GM18861 (cell line): ENCODE results near the gene ASIC2.
"Not testable (repeated sequence)": the region's sequence is repeated elsewhere in the genome, so short reads cannot be mapped to it uniquely, and the experiment has no call there.

Source experiments
- ATAC-seq: cut with Tn5 transposase; IDR thresholded peaks from one replicate; pipeline ENCODE4 v1.9.1; 2021; ENCODE audit not compliant: unreplicated experiment

ASIC2 gene

DNA sequence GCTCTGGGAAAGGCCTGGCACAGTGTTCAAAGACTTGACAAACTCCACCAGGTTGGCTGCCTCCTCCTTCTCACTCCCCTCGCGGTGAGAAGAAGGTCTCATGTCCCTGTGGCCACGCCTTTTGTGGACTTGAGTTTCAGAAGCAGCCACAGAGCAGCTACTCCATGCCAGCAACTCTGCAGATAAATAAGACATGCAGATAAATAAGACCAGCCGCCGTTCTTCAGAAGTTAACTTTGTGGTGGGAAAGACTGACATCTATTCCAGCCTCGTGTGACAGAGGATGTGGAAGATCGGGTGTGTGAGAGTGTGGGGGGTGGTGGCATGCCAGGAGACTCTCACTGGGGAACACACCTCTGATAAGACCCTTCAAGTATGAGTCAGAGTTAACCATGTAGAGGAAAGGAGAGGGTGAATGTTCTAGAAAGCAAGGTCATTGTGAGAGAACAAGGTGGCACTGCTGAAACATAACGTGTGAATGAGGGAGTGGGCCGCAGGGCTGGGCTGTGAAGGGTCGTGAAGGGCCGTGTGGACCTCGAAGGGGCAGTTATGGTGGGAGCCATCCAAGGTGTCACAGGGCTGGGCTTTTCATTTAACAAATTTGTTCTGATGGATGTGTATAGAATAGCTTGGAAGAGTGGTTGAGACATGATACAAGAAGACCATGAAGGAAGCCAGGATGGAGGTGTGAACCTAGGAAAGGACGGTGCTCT, 300.6 kb downstream of the ASIC2 start:
- no peak for ATAC-seq

DNA sequence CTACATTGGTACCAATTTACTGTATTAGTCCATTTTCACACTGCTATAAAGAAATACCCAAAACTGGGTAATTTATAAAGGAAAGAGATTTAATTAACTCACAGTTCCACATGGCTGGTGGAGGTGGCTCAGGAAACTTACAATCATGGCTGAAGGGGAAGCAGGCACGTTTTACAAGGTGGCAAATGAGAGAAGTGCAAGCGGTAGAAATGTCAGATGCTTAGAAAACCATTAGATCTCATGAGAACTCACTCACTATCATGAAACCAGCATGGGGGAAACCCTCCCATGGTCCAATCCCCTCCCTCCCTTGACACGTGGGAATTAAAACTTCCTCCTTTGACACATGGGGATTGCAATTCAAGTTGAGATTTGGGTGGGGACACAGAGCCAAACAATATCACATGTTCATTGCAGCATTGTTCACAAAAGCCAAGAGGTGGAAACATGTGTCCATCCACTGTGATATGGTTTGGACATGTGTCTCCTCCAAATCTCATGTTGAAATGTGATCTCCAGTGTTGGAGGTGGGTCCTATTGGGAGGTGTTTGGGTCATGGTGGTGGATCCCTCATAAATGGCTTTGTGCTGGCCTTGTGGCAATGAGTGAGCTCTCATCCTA, 304.5 kb downstream of the ASIC2 start:
- ATAC-seq, result no peak

DNA sequence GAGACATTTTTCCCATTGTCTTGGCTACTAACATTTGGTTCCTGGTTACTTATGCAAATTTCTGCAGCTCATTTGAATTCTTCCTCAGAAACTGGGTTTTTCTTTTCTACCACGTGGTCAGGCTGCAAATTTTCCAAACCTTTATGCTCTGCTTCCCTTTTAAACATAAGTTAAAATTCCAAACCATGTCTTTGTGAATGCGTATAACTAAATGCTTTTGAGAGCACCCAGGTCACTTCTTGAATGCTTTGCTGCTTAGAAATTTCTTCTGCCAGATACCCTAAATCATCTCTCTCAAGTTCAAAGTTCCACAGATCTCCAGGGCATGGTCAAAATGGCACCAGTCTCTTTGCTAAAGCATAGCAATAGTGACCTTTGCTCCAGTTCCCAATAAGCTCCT, 305.2 kb downstream of the ASIC2 start:
- not testable (repeated sequence) for ATAC-seq

DNA sequence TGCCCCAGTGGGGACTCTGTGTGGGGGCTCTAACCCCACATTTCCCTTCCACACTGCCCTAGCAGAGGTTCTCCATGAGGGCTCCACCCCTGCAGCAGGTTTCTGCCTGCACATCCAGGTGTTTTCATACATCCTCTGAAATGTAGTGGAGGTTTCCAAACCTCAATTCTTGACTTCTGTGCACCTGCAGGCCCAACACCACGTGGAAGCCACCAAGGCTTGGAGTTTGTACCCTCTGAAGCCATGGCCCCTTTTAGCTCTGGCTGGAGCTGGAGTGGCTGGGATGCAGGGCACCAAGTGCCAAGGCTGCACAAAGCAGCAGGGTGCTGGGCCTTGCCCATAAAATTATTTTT, 305.7 kb downstream of the ASIC2 start:
- not testable (repeated sequence) for ATAC-seq

DNA sequence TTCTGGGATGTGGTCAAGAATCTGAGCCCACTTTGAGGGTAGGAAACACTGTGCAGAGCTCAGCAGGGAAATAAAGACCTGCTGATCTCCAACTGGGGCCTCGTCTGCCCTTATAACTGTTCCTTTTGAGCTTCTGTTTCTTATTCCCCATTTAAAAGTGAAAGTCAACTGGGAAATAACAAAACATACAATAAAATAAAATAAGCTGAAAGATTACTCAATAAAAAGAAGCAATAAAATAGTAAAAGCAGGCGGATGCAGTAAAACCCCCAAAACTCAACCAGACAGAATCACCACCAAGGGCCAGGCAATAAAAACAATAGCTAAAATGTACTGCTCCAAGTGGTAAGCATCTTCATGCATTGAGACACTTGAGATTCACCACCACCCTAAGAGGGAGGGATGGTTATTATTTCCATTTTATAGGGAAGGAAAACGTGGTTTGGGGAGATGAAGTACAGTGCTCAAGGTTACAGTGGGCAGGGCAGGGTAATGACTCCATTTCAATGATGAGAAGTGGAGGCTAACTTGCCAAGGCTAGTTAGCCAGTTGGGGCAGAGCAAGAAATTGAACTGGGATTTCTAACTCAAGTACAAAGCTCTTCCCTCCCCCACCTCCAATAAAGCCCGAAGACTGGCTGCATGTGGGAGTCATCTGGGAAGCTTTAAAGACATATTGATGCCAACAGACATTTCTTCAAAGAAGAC, 307.9 kb downstream of the ASIC2 start:
- ATAC-seq, result no peak

GRCh38 chr17:32981611-32982010, 311.5 kb downstream of the ASIC2 start:
- not testable (repeated sequence) for ATAC-seq

DNA sequence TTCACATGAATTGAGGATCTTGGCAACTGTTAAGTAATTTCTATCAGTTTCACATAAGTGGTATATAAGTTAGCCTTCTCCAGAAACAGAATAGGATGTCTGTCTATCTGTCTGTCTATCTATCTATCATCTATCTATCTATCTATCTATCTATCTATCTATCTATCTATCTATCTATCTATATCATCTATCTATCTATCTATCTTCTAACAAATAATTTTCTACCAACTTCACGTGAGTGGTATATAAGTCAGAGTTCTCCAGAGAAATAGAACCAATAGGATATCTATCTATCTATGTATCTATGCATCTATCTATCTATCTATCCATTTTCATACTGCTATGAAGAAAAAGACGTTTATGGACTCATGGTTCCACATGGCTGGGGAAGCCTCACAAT, 312.9 kb downstream of the ASIC2 start:
- no peak for ATAC-seq

DNA sequence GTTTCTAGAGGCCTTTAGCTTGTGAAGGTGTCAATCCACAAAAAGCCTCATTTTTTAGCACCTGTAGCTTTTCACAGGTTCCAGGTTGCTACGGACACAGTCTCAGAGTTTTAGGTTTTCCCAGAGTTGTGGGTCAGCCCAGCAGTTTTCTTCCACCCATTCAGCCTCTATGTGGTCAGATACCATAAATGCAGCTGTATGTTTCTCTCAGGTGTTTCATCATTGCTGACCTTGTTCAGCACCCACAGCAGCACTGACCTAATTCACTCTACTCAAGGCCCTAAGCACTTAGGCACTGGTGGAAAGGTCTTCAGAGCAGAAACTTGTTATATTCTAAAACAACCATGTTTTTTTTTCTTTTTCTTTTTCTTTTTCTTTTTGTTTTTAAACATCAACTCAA, 316.5 kb downstream of the ASIC2 start:
- no peak for ATAC-seq

DNA sequence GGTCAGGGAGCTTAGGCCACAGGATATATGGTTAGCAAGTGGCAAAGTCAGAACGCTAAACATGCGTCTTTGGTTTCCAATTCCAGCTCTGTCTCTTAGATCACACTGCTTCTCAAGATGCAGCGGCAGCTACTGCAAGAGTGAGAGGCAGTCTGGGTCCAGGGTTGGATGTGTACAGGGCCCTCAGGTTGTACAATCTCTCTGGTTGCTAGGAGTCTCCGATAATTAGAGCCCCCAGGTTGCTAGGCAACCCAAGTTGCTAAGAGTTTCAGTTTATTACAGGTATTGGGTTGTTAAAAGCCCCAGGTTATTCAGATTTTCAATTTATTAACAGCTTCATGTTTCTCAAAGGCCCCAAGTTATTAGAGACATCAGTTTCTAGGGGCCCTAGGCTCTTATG, 317.0 kb downstream of the ASIC2 start:
- no peak for ATAC-seq

- no peak for ATAC-seq
Observed at GRCh38 chr17:32971171-32971570, 321.9 kb downstream of the ASIC2 start.

GRCh38 chr17:32970281-32970680, 322.8 kb downstream of the ASIC2 start:
- ATAC-seq, result no peak

GRCh38 chr17:32969231-32969630, 323.9 kb downstream of the ASIC2 start:
- ATAC-seq, result not testable (repeated sequence)

DNA sequence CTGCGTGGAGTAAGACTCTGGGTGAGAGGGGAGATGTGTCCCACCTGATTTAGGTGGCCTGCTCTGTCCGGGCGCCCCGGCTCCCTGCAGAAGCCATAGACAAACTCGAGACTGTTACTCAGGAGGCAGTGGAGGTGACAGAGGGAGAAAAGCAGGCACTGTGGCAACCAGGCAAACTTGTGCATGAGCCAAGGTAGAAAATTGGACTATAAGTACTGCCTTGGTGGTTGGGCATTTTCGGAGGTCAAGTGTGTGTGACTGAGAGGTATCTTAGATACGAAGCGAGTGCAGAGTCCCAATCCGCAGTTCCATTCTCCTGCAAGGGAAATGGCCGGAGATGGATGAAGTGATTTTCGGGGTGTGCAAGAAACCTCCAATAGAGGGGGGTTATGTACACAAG, 328.6 kb downstream of the ASIC2 start:
- ATAC-seq, result no peak
